GM06990 (cell line): Measurements from ENCODE around the gene CR1.

Experiments
- DNase-seq: peaks from one replicate; pipeline ENCODE4 v3.0.0-alpha.2; 2011; ENCODE audit not compliant: insufficient read length; ENCODE audit errors: extremely low read depth
- H3K27me3 ChIP-seq: replicated peaks from 2 replicates; pipeline ENCODE4 v1.6.0; 2011; ENCODE audit warnings: low read length; ENCODE audit not compliant: control insufficient read depth, insufficient read depth
- H3K36me3 ChIP-seq: 2 replicates; pipeline ENCODE4 v1.5.1; 2011; ENCODE audit warnings: low read length; ENCODE audit not compliant: control insufficient read depth, insufficient read depth
- H3K4me3 ChIP-seq: replicated peaks from 2 replicates; pipeline ENCODE4 v1.5.1; 2011; ENCODE audit warnings: low read depth, mild to moderate bottlenecking, control low read depth, low read length
- CTCF ChIP-seq: IDR thresholded peaks from 2 replicates; pipeline ENCODE4 v1.5.1; 2011; ENCODE audit warnings: low read length, control low read depth, mild to moderate bottlenecking, inconsistent platforms; ENCODE audit not compliant: insufficient read depth, poor library complexity, severe bottlenecking

Gene CR1

GRCh38 chr1:207459008-207459407 is 36.9 kb upstream of the CR1 start:
- no peaks in the 10 kb centered on the region for H3K27me3 ChIP-seq
- H3K4me3 ChIP-seq = no peak overlapping the region
- no peak for DNase-seq
- no peaks in the 10 kb centered on the region for H3K36me3 ChIP-seq
- TF ChIP-seq CTCF = no peak

GRCh38 chr1:207461649-207462048 is 34.3 kb upstream of the CR1 start:
- Histone ChIP-seq H3K27me3 (no peaks in the 10 kb centered on the region), H3K36me3 (no peaks in the 10 kb centered on the region), H3K4me3 (no peak overlapping the region)
- no peak for TF ChIP-seq CTCF
- DNase-seq = no peak

GRCh38 chr1:207462535-207462934 is 33.4 kb upstream of the CR1 start:
- no peak for DNase-seq
- no peak for TF ChIP-seq CTCF
- H3K36me3 ChIP-seq = 0 out of 2 replicates have a peak, but pooled peaks cover 2% of the 10 kb centered on the region
- H3K27me3 ChIP-seq = no peaks in the 10 kb centered on the region
- H3K4me3 ChIP-seq = no peak overlapping the region

GRCh38 chr1:207463021-207463420 is 32.9 kb upstream of the CR1 start:
- no peaks in the 10 kb centered on the region for H3K27me3 ChIP-seq
- 0 out of 2 replicates have a peak, but pooled peaks cover 2% of the 10 kb centered on the region for H3K36me3 ChIP-seq
- no peak overlapping the region for H3K4me3 ChIP-seq
- DNase-seq = no peak
- no peak for TF ChIP-seq CTCF

GRCh38 chr1:207463571-207463970 is 32.4 kb upstream of the CR1 start:
- H3K36me3 ChIP-seq = peaks cover 4% of the 10 kb centered on the region
- no peak overlapping the region for H3K4me3 ChIP-seq
- TF ChIP-seq CTCF = no peak
- no peaks in the 10 kb centered on the region for H3K27me3 ChIP-seq
- no peak for DNase-seq

- H3K27me3 ChIP-seq = no peaks in the 10 kb centered on the region
- no peak for DNase-seq
- no peak for TF ChIP-seq CTCF
- H3K4me3 ChIP-seq = no peak overlapping the region
- peaks cover 19% of the 10 kb centered on the region for H3K36me3 ChIP-seq
Measured at GRCh38 chr1:207470927-207471326, 25.0 kb upstream of the CR1 start.
